Activated CD4-positive, alpha-beta T cell treated with anti-CD3 and anti-CD28 coated beads for 1 hour (primary cell): ENCODE results near the gene CACNG7.
"Not testable (repeated sequence)": the region's sequence is repeated elsewhere in the genome, so short reads cannot be mapped to it uniquely, and the experiment has no call there.

Experiments
- DNase-seq: peaks from one replicate; pipeline ENCODE4 v3.0.0-alpha.2; 2020

CACNG7 gene

DNA sequence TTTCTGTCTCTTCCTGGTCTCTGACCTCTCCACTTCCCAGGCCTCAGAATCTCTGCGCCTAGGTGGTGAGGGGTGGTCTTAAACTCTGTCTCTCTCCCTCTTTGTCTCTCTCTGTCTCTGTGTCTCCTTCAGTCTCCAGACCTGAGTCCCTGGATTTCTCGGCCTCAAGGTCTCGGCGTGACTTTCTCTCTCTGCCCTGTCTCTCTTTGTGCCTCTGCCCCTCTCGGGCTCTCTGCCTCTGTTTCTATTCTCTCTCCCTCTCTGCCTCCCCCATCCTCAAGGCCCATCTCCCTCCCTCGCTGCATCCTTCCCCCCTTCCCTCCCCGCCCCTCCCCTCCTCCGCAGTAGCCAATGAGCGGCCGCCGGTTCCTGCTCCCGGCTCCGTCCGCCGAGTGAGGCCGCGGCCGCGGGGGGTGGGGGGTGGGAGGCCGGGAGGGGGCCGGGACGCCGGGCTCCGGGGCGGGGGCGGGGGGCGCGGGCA is at the start of gene CACNG7:
Gene CACNG7, plus strand, starts transcription at position 344 of the 481 bp plus-strand sequence. CDS start 3,554 bp downstream, outside the sequence.
- DNase-seq, result no peak

GRCh38 chr19:53864308-53864836 is 44.7 kb upstream of the CACNG7 start:
- no peak for DNase-seq

DNA sequence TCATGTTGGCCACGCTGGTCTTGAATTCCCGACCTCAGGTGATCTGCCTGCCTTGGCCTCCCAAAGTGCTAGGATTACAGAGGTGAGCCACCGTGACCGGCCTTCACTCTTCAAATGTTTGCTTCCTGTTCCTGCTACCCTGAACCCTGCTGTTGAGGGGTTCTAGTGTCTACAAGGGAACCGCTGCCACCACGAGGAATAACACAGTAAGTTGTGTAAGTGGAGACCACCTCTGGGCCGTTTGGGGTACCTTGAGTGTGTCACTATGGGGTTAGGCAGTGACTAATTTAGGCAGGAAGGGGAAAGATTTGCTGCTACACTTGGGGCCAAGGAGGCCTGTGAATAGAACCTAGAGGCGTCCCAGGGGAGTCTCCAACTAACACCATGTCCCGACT is 43.6 kb upstream of the CACNG7 start:
- DNase-seq, result no peak

- DNase-seq, result peak; percentile 39
Observed at GRCh38 chr19:53865918-53866864, 42.9 kb upstream of the CACNG7 start.

DNA sequence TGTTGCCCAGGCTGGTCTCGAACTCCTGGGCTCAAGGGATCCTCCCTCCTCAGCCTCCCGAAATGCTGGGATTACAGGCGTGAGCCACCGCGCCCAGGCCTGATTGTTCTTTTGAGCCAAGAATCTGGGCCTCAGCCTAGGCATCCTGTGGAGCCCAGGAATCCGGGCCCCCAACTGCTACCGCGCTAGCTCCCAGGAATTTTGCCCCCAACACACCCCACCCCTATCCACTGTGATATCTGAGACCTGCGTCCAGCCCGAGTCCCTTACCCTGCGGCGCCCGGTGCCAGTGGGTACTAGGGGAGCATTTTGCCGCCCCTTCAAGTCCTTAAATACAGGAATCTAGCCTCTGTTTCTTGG is 42.2 kb upstream of the CACNG7 start:
- no peak for DNase-seq

GRCh38 chr19:53867225-53868090 is 41.6 kb upstream of the CACNG7 start, which contains the start of gene MYADM:
Gene MYADM (plus strand): TSS chr19:53867883. CDS start chr19:53873530, 5,647 bp downstream.
- peak; percentile 100 for DNase-seq

DNA sequence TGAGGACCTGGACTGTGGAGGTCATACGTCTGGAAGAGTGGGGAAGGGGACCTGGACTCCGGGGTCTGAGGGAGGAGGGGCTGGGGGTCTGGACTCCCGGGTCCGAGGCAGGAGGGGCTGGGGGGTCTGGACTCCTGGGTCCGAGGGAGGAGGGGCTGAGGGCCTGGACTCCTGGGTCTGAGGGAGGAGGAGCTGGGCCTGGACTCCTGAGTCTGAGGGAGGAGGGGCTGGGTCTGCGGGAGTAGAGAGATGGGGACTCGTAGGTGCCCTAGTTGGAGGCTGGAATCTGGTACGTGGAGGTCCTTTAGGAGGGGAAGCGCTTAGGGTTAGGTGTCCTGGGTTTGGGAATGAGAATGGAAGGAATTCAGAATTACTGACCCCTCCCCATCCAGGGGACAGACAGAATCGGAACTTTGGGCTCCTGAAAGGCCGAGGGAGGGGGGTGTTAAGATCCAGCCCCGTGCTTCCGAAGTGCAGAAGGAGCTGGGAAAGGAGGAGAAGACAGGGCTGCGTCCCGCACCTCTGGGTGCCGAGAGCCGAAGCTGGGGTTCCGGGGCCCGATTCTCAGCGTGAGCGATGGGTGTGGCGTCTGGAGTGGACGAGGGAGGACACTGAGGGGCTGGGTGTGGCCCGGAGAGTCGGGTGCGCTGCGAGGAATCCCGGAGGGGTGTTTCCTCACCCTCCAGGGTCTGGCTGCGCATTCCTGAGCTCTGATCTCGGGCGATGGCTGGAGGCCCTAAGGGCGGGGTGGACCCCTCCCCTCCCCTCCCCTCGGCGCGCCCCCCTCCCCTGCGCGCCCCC is 40.8 kb upstream of the CACNG7 start:
- DNase-seq, result no peak

DNA sequence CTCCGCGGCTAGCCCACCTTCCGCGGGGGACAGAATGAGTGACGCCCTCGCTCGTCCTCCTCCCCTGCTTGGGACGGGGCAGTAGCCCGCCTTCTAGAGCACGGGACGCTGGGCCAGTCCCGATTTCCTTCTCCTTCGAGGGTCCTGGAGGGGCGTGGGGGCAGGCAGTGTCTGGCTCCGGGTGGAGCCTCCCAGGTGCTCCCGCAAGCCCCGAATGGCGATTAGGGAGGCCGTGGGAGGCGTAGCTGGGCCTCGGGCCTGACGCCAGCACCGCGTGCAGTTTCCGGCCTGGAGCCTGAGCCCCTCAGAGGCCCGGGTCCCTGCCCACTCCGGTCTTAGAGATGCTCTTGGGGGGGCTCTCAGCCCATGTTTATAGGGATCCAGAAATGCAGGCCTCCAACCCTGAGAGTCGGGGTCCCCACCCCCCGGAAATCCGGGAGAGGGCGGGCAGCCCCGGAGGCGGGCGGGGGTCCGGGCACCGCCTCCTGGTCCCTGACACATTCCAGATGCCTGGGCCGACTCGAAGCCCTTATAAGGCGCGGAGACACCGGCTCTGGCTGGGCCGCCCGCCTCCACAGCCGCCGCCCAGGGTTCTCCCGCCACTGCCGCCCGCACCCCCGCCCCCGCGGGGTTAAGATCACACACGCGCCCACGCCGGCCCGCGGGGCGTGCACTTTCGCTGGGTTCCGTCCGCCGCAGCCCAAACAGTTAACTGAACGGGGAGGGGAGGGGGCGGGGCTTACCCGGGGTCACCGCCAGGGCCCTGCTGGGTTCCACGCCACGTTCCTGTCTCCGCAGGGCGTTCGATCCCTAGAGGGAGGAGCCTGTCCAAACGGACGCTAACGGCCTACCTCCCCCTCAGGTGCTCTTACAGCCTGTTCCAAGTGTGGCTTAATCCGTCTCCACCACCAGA is 39.9 kb upstream of the CACNG7 start:
- peak; percentile 80 for DNase-seq

GRCh38 chr19:53869805-53870484 is 39.1 kb upstream of the CACNG7 start:
- DNase-seq, result not testable (repeated sequence)

DNA sequence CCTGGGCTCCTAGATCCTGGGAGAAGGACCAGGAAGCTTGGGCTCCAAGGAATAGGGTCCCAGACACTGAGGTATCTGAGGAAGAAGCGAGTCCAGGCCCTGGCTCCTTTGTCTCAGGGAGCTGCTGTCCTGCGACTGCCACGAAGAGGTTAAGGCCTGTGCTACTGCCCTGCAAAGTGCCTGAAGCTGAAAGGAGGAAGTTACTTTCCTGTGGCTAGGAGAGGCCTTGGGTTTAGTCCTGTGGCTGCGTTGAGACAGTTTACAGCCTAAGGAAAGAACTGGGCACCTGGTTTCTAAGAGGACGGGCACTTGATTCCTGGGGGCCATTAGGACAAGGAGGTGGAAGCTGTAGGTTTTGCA is 38.6 kb upstream of the CACNG7 start:
- DNase-seq, result no peak

GRCh38 chr19:53871454-53871853 is 37.6 kb upstream of the CACNG7 start:
- no peak for DNase-seq

DNA sequence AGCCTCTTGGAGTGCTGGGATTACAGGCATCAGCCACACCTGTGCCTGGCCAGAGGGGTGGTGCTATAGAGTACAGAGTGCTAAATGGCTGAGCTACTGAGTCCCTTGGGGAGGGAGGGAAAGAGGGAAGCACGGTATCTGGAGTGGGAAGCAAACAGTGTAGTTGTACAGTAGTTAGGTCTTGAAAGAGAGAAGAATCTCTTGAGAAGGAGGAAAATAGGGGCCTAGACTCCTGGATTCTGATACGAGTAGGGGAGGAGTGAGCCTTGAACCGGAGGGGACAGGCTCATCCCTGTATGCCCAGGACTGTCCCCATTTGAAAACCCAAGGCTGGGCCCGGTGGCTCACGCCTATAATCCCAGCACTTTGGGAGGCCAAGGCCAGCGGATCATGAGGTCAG is 36.3 kb upstream of the CACNG7 start:
- no peak for DNase-seq

DNA sequence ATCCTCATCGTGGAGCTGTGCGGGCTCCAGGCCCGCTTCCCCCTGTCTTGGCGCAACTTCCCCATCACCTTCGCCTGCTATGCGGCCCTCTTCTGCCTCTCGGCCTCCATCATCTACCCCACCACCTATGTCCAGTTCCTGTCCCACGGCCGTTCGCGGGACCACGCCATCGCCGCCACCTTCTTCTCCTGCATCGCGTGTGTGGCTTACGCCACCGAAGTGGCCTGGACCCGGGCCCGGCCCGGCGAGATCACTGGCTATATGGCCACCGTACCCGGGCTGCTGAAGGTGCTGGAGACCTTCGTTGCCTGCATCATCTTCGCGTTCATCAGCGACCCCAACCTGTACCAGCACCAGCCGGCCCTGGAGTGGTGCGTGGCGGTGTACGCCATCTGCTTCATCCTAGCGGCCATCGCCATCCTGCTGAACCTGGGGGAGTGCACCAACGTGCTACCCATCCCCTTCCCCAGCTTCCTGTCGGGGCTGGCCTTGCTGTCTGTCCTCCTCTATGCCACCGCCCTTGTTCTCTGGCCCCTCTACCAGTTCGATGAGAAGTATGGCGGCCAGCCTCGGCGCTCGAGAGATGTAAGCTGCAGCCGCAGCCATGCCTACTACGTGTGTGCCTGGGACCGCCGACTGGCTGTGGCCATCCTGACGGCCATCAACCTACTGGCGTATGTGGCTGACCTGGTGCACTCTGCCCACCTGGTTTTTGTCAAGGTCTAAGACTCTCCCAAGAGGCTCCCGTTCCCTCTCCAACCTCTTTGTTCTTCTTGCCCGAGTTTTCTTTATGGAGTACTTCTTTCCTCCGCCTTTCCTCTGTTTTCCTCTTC is 35.1 kb upstream of the CACNG7 start:
- no peak for DNase-seq

DNA sequence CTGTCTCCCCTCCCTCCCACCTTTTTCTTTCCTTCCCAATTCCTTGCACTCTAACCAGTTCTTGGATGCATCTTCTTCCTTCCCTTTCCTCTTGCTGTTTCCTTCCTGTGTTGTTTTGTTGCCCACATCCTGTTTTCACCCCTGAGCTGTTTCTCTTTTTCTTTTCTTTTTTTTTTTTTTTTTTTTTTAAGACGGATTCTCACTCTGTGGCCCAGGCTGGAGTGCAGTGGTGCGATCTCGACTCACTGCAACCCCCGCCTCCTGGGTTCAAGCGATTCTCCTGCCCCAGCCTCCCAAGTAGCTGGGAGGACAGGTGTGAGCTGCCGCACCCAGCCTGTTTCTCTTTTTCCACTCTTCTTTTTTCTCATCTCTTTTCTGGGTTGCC is 34.5 kb upstream of the CACNG7 start:
- DNase-seq, result no peak

DNA sequence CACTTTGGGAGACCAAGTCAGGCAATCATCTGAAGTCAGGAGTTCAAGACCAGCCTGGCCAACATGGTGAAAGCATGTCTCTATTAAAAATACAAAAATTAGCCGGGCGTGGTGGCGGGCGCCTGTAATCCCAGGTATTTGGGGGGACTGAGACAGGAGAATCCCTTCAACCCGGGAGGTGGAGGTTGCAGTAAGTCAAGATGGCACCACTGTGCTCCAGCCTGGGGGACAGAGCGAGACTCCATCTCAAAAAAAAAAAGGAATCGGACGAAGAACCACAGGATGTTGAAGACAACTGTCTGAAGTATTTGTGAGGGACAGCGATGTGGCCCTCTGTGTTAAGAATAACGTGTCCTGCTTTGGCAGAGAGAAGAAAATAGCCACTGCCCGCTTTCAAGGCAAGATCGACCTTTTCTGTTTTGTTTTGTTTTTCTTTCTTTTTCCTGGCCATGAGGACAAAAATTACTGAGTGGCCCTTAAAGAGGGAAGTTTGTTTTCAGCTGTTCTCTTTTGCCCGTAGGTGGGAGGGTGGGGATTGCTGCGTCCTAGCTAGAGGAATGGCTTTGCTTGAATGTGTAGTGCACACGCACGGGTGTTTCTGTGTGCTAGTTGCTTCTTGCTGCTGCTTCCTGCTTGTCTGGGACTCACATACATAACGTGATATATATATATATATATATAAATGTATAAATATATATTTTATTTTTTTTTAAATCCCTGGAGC is 33.3 kb upstream of the CACNG7 start:
- DNase-seq, result no peak

DNA sequence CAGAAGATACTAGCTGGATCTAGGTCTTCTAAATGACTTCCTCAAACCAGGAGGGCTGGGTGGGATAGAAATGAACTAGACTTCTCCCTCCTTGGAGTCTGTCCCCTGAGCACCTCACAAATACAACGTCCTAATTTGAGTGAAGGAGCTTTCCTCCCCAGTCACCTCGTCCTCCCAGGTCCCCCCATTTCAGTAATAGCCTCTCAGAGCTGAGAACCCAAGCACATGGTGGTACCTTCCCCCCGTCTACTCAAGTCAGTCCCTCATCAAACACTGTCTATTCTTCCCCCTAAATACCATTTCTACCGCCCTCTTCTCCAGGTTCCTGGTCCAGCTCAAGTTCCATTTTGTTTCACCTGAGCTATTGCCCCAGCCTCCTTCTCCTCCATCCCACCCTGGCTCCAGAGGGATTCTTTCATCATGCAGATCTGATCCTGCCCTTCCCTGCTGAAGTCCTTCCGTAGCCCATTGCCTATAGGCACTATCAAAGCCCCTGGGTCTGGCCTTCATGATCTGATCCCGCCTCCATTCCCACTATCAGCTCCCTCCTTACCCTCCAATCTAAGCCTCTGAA is 32.3 kb upstream of the CACNG7 start:
- DNase-seq, result no peak

GRCh38 chr19:53877361-53877766 is 31.7 kb upstream of the CACNG7 start:
- DNase-seq, result no peak

DNA sequence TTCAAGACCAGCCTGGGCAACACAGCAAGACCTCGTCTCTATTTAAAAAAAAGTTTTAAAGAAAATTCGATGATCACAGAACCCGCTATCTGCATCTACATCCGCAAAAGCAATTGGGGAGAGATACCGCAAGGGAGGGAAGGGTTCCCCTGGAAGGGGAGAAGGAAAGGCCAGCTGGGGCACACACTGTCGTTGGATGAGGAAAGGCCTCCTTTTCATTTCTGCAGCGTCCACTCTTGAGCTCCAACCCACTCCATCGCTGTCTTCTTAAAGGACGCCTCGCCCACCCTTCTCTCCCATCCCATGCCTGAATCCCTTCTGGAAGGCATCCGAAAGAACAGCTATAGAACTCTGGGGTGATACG is 30.3 kb upstream of the CACNG7 start:
- no peak for DNase-seq
